ENCODE data around the gene TAF1. TPM values are rescaled to one million over a fixed set of nuclear protein-coding genes. Genes with fewer than 3 reads are reported as not detected.

Gene TAF1
- total and polyA plus RNA-seq, 2 experiments from 2014 or later: 6.7 to 26.9 TPM

- no peak for TF ChIP-seq ZNF462 (CRISPR knock-in tag; IDR thresholded peaks at IDR 0.05)
- TF ChIP-seq JUNB (IDR thresholded peaks at IDR 0.05; ENCODE audit: unreplicated experiment): no peak
- no peak for TF ChIP-seq STAT1 (IDR thresholded peaks at IDR 0.05; ENCODE audit: unreplicated experiment)
- TF ChIP-seq ZNF114 (CRISPR knock-in tag; IDR thresholded peaks at IDR 0.05): no peak
- TF ChIP-seq EZH2 (IDR thresholded peaks at IDR 0.05; ENCODE audit: low read depth, unreplicated experiment): no peak
- no peak for TF ChIP-seq REST (IDR thresholded peaks at IDR 0.05; ENCODE audit: unreplicated experiment)
- no peak for TF ChIP-seq NANOG (IDR thresholded peaks at IDR 0.05; ENCODE audit: borderline replicate concordance)
- no peak for TF ChIP-seq CREB1 (CRISPR knock-in tag; IDR thresholded peaks at IDR 0.05; ENCODE audit: low read depth)
Measured at GRCh38 chrX:71482228-71482958, 116.2 kb downstream of the TAF1 start (continued).
